DMS79 treated with DMSO at 0.1 percent for 48 hours (cell line): ENCODE data around the gene TTC21B.

ENCODE experiments used
- DNase-seq: peaks from one replicate; lab custom pipeline; 2025; lab: John Stamatoyannopoulos, UW

The TTC21B gene

DNA sequence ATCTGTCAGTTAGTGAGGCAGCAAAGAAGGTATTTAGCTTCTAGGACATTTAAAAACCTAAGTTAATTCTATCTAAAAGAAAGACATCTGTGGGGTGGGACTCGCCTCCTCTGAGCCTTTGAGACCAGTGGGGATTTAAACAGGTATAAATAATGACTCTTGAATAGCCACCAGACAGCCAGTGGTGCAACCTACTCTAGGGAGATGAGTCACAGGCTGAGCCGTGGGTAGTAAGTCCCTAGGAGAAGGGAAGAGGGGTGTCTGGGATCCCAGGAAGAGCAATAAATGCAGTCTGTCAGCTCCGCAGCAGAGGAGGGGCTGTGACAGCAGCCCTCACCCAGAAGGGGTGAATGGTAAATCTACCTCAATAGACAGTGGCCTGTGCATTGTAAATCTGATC, 116.5 kb downstream of the TTC21B start:
- DNase-seq = no peak

GRCh38 chr2:165835363-165835762, 118.2 kb downstream of the TTC21B start:
- no peak for DNase-seq

DNA sequence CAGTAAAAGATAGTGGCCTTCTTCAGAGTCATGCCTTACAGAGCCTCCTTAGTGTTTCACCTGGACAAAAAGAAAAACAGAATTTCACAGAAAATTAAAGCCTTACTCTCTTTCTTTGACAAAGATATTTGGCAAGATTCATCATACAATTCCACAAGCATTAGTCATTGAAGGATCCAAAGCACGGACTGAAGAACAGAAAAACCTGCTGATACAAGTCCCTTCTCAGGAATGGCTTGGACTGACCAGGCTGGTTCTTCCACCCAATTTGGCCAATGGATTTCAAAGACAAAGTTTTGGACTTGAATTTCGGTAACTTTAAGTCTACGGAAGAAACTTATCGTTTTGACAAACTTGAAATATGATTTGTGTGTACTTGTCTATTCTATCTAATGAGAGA, 120.4 kb downstream of the TTC21B start:
- DNase-seq = no peak

GRCh38 chr2:165827921-165828276, 125.7 kb downstream of the TTC21B start:
- DNase-seq = no peak

DNA sequence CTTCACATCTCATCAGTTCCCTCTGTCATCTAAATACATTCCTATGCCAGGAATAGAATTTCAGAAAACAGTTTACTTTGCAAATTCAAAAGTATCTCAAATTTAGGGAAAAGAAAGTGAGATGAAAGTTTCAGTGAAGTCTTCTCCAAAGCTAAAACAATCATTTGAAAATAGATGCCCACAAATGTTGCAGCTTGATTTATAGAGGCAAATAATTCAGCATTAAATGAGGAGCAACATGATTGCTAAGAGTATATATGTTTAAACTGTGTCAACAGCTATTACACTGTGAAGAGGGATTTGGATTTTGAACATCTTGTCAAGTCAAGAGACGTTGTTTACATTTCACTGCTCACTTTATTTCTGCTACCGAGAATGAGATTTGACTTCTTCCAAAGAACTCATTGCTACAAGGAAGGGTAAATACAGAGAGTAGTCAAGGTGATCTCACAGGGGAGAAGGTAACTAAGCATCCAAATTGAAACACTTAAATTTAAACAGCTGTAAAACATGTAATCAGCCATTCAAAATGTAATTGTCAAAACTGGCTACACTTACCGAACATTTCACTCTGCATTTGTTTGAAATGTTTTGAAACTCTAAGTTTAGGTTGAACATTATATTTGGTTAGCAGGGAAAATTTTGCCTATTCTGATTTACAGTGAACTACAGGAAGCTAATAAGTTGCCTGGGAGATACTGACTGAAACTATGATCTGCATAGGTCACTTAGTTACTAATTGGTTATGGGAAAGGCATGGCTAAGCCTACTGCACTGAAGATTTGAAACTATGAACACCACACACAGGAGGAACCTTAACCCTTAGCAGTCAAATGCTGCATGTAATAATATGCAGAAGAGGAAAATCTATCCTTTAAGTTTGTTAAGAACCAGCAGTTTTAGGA, 126.3 kb downstream of the TTC21B start:
- peak; percentile 18 for DNase-seq

DNA sequence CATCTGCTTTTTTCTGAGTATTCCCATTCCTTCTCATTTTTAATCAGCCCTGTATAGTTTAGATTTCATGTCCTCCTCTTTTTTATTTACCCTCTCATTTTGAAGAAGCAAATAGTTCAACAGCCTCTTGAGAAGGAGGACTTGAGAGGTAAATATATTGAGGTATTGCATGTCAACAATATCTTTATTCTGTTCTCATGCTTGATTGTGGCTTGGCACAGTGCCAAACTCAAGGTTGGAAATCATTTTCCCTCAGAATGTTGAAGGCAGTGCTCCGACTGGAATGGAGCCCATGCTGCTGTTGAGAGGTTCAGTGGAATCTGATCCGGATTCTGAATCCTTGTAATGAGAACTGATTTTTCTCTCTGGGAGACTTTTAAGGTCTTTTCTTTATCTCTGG, 128.5 kb downstream of the TTC21B start:
- peak; percentile 97 for DNase-seq
